Sigmoid colon (tissue), 7 donors: ENCODE data around the gene MAP1LC3B. TPM values are rescaled to one million over a fixed set of nuclear protein-coding genes. Genes with fewer than 3 reads are reported as not detected.
A peak's percentile ranks its signal among the peaks of the same experiment; 100 is the strongest.

ENCODE experiments used
- DNase-seq: peaks from one replicate; pipeline ENCODE4 v3.0.0-alpha.2; 2019
- H3K27ac ChIP-seq, 4 donors: fragments of 200-600 bp; sonication (generic); one replicate each; pipeline ENCODE4 v1.5.1; 2016 to 2019; ENCODE audit warnings: mild to moderate bottlenecking in 1 of 4
- H3K27me3 ChIP-seq, 3 donors: fragments of 200-600 bp; sonication (generic); one replicate each; pipeline ENCODE4 v1.5.1; 2019; ENCODE audit warnings: mild to moderate bottlenecking in 1 of 3
- H3K36me3 ChIP-seq, 4 donors: fragments of 200-600 bp; sonication (generic); one replicate each; pipeline ENCODE4 v1.5.1; 2016 to 2019
- H3K4me1 ChIP-seq, 4 donors: fragments of 200-600 bp; sonication (generic); one replicate each; pipeline ENCODE4 v1.5.1; 2017 to 2019
- H3K4me3 ChIP-seq, 4 donors: fragments of 200-600 bp; sonication (generic); one replicate each; pipeline ENCODE4 v1.5.1; 2017 to 2019; ENCODE audit warnings: mild to moderate bottlenecking in 2 of 4, moderate library complexity in 1 of 4
- H3K9me3 ChIP-seq, 4 donors: fragments of 200-600 bp in 3 of 4; sonication (generic) in 3 of 4; one replicate each; pipeline versions ENCODE4 v1.5.1 to v1.6.1; 2013 to 2019
- CTCF ChIP-seq, 4 experiments: fragments of 450-650 bp in 3 of 4; fragments of 200-600 bp in 1 of 4; IDR thresholded peaks; one replicate each; pipeline ENCODE4 v1.5.1; 2016 to 2019; ENCODE audit warnings: antibody characterized with exemption in 4 of 4, mild to moderate bottlenecking in 3 of 4, moderate library complexity in 2 of 4
- EP300 ChIP-seq, 4 donors: sonication (generic); formaldehyde crosslinking; IDR thresholded peaks; one replicate each; pipeline ENCODE4 v1.6.1; 2017; ENCODE audit warnings: antibody characterized with exemption in 4 of 4
- POLR2A ChIP-seq, 2 donors: fragments of 450-650 bp; IDR thresholded peaks; one replicate each; pipeline ENCODE4 v1.6.1; 2016; ENCODE audit warnings: antibody characterized with exemption in 2 of 2, mild to moderate bottlenecking in 2 of 2, moderate library complexity in 2 of 2
- POLR2AphosphoS5 ChIP-seq, 4 donors: sonication (generic); formaldehyde crosslinking; IDR thresholded peaks; one replicate each; pipeline ENCODE4 v1.6.1; 2017; ENCODE audit warnings: antibody characterized with exemption in 4 of 4
- WGBS, 2 donors: extraction: QIAGEN DNeasy Blood & Tissue Kit; methylation state at CpG; one replicate each; pipeline ENCODE4 v1.1.7; 2013; 5-methylcytosine and 5-hydroxymethylcytosine counted together
- intact Hi-C: fragments of 100-400 bp; cut with DNase I; formaldehyde crosslinking; loops from one replicate; pipeline ENCODE4 v1.15.1; 2023
- polyA plus RNA-seq, 3 donors: library from polyadenylated mRNA; stranded (reverse); fragments of 200-250 nt; gene quantifications; one replicate each; pipeline ENCODE4 v1.2.3, GENCODE V29; 2013
- total RNA-seq, 4 donors: library from RNA; depleted of rRNA; stranded (reverse); fragments of >200 nt; gene quantifications; one replicate each; pipeline ENCODE4 v1.1.0, GENCODE V29; 2016
- donor health status: healthy with polysubstance abuse.
- donor health status: Bipolar disorder and iron deficiency.
- donor health status: healthy.

Gene MAP1LC3B
- total and polyA plus RNA-seq, 7 donors, result 48.0 to 137 (median 62.4) TPM

DNA sequence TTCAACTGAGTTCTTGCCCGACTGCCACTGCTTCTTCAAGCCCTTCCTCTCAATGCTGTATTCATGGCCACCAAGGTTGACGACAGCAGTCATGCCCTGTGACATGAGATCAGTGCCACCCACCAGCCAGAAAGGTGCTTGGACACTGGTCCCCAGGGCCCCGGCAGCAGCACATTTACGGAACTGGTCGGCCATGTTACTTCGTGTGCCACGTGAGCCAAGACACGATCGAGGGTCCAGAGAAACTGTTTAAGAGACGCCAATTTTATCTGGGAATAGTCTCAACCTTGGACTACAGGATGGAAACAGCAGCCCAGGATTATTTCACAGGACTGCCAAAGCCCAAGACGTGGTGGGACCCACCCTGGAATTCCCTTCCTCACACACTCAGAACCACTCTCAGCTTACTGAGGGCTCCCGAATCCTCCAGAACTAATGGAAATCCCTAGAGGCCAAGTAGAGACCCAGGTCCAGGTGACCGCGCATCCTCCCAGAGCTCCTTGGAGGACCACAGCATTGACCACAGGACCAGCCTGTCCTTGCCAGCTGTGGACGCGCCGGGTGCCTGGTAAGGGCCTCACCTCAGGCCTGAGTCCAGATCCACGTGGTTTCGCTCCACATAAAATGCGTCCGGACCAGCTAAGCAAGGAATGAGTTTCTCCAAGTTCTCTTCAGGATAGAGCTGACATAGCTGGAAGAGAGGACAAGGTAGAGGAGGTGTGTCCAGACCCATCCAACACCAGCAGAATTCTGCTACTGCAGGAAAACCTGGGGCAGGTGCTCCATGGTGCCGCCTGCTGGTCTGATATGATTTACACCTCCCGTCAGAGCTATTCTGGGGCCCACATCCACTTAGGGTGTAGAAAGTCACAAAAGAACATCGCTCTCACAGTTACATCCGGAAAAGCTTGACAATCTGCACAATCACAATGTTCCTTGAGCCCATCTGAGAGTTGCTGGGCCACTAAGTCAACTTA lies 28.2 kb downstream of the MAP1LC3B start:
- intact Hi-C loops, result no loop called here
- no peak overlapping the region for H3K4me3 ChIP-seq
- H3K27me3 ChIP-seq, result no peaks in the 10 kb centered on the region
- H3K9me3 ChIP-seq, result no peaks in the 10 kb centered on the region
- WGBS, 2 donors, result 94 to 96% methylated on average over 25 of the region's 25 CpGs
- H3K27ac ChIP-seq, result no peak overlapping the region
- TF ChIP-seq POLR2A (IDR thresholded peaks at IDR 0.05), result no peak
- no peak for TF ChIP-seq POLR2AphosphoS5 (IDR thresholded peaks at IDR 0.05)
- no peak for TF ChIP-seq CTCF (IDR thresholded peaks at IDR 0.05)
- TF ChIP-seq EP300 (IDR thresholded peaks at IDR 0.05), result no peak
- H3K4me1 ChIP-seq, result no peaks in the 10 kb centered on the region
- H3K36me3 ChIP-seq, result peaks cover 3 to 86% (median 27%) of the 10 kb centered on the region in 4 donors
- DNase-seq, result peak; percentile 50

DNA sequence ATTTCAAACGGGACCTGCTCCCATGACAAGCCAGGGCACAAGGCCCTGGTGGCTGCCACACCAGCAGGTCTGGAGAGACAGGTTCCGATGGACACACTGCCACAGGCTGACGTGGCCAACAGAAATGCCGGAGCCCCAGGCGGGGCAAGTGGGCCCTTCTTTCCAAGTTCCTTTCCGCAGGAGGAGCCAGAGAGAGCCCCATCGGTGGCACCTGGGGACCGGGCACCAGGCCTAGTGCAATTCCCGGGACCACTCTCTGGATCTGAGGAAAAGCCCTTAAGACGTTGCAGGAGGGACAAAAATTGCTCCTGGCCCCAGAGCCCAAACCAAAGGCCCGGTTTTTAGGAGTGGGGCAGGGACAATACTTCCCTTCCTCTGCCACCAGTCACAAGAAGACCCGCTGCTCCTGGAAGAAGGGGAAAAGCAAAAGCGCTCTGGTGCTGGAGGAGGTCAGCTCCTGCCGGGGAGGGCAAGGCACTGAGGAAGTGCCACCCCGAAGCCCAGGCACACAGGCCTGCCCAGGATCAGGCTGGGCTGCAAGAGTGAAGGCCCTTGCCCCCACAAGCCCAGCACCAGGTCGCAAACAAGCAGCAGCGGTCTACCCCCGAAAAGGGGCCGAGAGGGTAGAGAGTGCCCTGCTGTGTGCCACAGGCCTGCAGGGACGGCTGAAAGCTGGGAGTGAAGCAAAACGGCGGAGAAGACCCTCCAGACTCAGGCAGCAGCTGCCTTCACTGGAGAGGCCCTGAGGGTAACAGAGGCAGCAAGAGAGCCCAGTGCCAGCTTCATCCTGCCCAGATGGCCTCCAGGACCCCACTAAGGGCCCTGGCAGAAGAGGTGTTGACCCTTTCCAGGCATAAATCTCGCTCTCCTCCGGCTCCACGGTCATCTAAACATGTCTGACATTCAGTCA lies 29.1 kb downstream of the MAP1LC3B start:
- no peaks in the 10 kb centered on the region for H3K4me1 ChIP-seq
- intact Hi-C loops, result no loop called here
- no peak overlapping the region for H3K4me3 ChIP-seq
- 95 to 96% methylated on average over 25 of the region's 25 CpGs for WGBS, 2 donors
- TF ChIP-seq POLR2AphosphoS5 (IDR thresholded peaks at IDR 0.05), result no peak
- TF ChIP-seq POLR2A (IDR thresholded peaks at IDR 0.05), result no peak
- no peak for TF ChIP-seq EP300 (IDR thresholded peaks at IDR 0.05)
- TF ChIP-seq CTCF (IDR thresholded peaks at IDR 0.05), result no peak
- H3K9me3 ChIP-seq, result no peaks in the 10 kb centered on the region
- H3K27me3 ChIP-seq, result no peaks in the 10 kb centered on the region
- peak; percentile 55 for DNase-seq
- H3K27ac ChIP-seq, result no peak overlapping the region
- H3K36me3 ChIP-seq, result peaks cover 2 to 77% (median 25%) of the 10 kb centered on the region in 4 donors

- DNase-seq, result peak; percentile 27
- Histone ChIP-seq H3K4me1 (no peaks in the 10 kb centered on the region), H3K27ac (no peak overlapping the region), H3K9me3 (no peaks in the 10 kb centered on the region), H3K27me3 (no peaks in the 10 kb centered on the region), H3K4me3 (no peak overlapping the region), H3K36me3 (peaks cover 0 to 70% (median 22%) of the 10 kb centered on the region in 4 donors)
- WGBS, 2 donors, result 95 to 97% methylated on average over 11 of the region's 11 CpGs
- intact Hi-C loops, result no loop called here
- TF ChIP-seq CTCF (IDR thresholded peaks at IDR 0.05) (no peak), POLR2AphosphoS5 (IDR thresholded peaks at IDR 0.05) (no peak), POLR2A (IDR thresholded peaks at IDR 0.05) (no peak), EP300 (IDR thresholded peaks at IDR 0.05) (no peak)
Measured at GRCh38 chr16:87422106-87422505, 30.0 kb downstream of the MAP1LC3B start.

DNA sequence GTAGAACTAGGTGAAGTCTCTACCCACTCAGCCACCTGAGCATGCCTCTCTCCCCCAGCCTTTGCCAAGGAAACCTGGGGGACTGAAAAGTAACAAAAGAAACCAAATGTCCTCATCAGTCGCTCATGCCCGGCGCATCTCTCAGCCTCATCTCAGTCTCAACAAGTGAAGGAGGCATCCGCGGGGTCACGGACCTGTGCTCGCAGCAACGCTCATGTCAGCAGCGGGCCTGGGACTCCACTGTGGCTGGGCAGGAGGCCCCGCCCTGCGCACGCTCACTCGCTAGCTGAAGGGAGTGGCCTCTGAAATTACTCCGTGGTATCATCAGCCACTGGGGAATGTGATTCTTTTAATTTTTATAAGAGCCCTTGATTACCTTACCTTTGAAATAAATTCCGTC lies 31.3 kb downstream of the MAP1LC3B start:
- TF ChIP-seq POLR2AphosphoS5 (IDR thresholded peaks at IDR 0.05) (no peak), EP300 (IDR thresholded peaks at IDR 0.05) (no peak), CTCF (IDR thresholded peaks at IDR 0.05) (no peak), POLR2A (IDR thresholded peaks at IDR 0.05) (no peak)
- H3K4me3 ChIP-seq, result no peak overlapping the region
- H3K27me3 ChIP-seq, result no peaks in the 10 kb centered on the region
- intact Hi-C loops, result no loop called here
- H3K9me3 ChIP-seq, result no peaks in the 10 kb centered on the region
- peak; percentile 49 for DNase-seq
- no peaks in the 10 kb centered on the region for H3K4me1 ChIP-seq
- 95 to 96% methylated on average over 15 of the region's 15 CpGs for WGBS, 2 donors
- no peak overlapping the region for H3K27ac ChIP-seq
- H3K36me3 ChIP-seq, result peaks cover 0 to 57% (median 19%) of the 10 kb centered on the region in 4 donors
